Body of pancreas (tissue), 4 donors: ENCODE results near the gene ZNF69. TPM values are rescaled to one million over a fixed set of nuclear protein-coding genes. Genes with fewer than 3 reads are reported as not detected.
"Not testable (repeated sequence)": the region's sequence is repeated elsewhere in the genome, so short reads cannot be mapped to it uniquely, and the experiment has no call there.

Experiments
- ATAC-seq: fragments of 150-250 bp; one replicate; pipeline ENCODE4 v1.9.1; 2016
- DNase-seq, 4 donors: peaks; one replicate each; pipeline ENCODE4 v3.0.0-alpha.2; 2019
- H3K27ac ChIP-seq, 4 donors: fragments of 200-600 bp; sonication (generic); 1 replicate in 3 of 4; 2 replicates in 1 of 4; pipeline versions ENCODE4 v1.5.1 to v1.6.1; 2016 to 2019; ENCODE audit warnings: mild to moderate bottlenecking in 1 of 4, mixed read lengths in 1 of 4, moderate library complexity in 1 of 4
- H3K27me3 ChIP-seq, 2 donors: fragments of 200-600 bp; sonication (generic); one replicate each; pipeline ENCODE4 v1.6.0; 2016; ENCODE audit warnings: mild to moderate bottlenecking in 1 of 2
- H3K36me3 ChIP-seq, 2 donors: fragments of 200-600 bp; sonication (generic); replicated peaks in 1 of 2; 2 replicates each; pipeline ENCODE4 v1.5.1; 2016; ENCODE audit warnings: low read depth in 2 of 2; ENCODE audit not compliant: insufficient read depth in 1 of 2
- H3K4me1 ChIP-seq: fragments of 200-600 bp; sonication (generic); one replicate; pipeline ENCODE4 v1.6.0; 2016
- H3K4me3 ChIP-seq, 2 donors: fragments of 200-600 bp; sonication (generic); 1 replicate in 1 of 2; 2 replicates in 1 of 2; pipeline ENCODE4 v1.5.1; 2016 to 2019
- H3K9me3 ChIP-seq, 3 donors: fragments of 200-600 bp; sonication (generic); 1 replicate in 2 of 3; 2 replicates in 1 of 3; pipeline ENCODE4 v1.5.1; 2016
- CTCF ChIP-seq, 7 experiments: fragments of 450-650 bp in 4 of 7; fragments of 200-600 bp in 3 of 7; sonication (generic) in 3 of 7; IDR thresholded peaks; one replicate each; pipeline ENCODE4 v1.5.1; 2016 to 2019; ENCODE audit warnings: antibody characterized with exemption in 7 of 7
- POLR2A ChIP-seq, 3 donors: fragments of 450-650 bp; IDR thresholded peaks; one replicate each; pipeline ENCODE4 v1.6.1; 2016; ENCODE audit warnings: antibody characterized with exemption in 3 of 3, mild to moderate bottlenecking in 2 of 3
- WGBS, 2 donors: methylation state at CpG; one replicate each; pipeline ENCODE4 v1.1.5; 2017; 5-methylcytosine and 5-hydroxymethylcytosine counted together
- intact Hi-C: fragments of 100-400 bp; cut with DNase I; formaldehyde crosslinking; loops from one replicate; pipeline ENCODE4 v1.15.1; 2023
- total RNA-seq, 2 donors: library from RNA; depleted of rRNA; stranded (reverse); fragments of >200 nt; gene quantifications; one replicate each; pipeline ENCODE4 v1.1.0, GENCODE V29; 2016

Gene ZNF69
- total RNA-seq, 2 donors from 2014 or later = 13.2 to 14.8 TPM

- Histone ChIP-seq H3K27ac (no peak overlapping the region), H3K27me3 (no peaks in the 10 kb centered on the region), H3K4me1 (peaks cover 15% of the 10 kb centered on the region), H3K4me3 (no peak overlapping the region), H3K9me3 (no peaks in the 10 kb centered on the region), H3K36me3 (no peaks in the 10 kb centered on the region)
- TF ChIP-seq CTCF (IDR thresholded peaks at IDR 0.05) (no peak), POLR2A (IDR thresholded peaks at IDR 0.05) (no peak)
- DNase-seq (no peak), ATAC-seq (no peak)
- intact Hi-C loops = no loop called here
- WGBS, 2 donors = 81 to 94% methylated on average over 3 of the region's 3 CpGs
These were observed 34.2 kb upstream of the ZNF69 start for GRCh38 chr19:11853358-11853757.

- WGBS, 2 donors = 92 to 96% methylated on average over 12 of the region's 12 CpGs
- ATAC-seq = no peak
These were observed 30.9 kb upstream of the ZNF69 start for GRCh38 chr19:11856596-11857250.

DNA sequence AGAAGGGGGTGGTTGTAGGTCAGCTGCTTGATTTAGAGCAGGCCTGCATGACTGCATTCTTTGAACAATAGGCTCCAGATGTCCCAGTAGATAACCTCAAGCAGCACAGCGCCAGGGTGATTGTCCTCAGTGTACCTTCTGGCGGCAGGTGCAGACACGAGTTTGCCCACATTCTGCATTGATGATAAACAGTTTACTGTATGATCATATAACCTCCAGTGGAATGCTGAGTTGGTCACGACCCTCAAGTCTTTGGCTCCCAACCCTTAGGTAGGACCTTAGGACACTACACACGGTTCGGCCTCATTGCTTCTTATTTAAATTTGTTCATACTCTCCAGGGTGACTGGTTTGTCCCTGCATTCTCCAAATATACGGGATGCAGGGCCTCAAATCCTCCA is 26.9 kb upstream of the ZNF69 start:
- Histone ChIP-seq H3K4me1 (no peaks in the 10 kb centered on the region), H3K36me3 (no peaks in the 10 kb centered on the region), H3K4me3 (no peak overlapping the region), H3K9me3 (no peaks in the 10 kb centered on the region), H3K27ac (no peak overlapping the region), H3K27me3 (no peaks in the 10 kb centered on the region)
- intact Hi-C loops = no loop called here
- ATAC-seq (no peak), DNase-seq (no peak)
- 89 to 93% methylated on average over 7 of the region's 7 CpGs for WGBS, 2 donors
- TF ChIP-seq POLR2A (IDR thresholded peaks at IDR 0.05) (no peak), CTCF (IDR thresholded peaks at IDR 0.05) (no peak)

More at GRCh38 chr19:11856596-11857250, 30.9 kb upstream of the ZNF69 start:
- intact Hi-C loops = no loop called here
- H3K4me1 ChIP-seq = no peaks in the 10 kb centered on the region
- H3K36me3 ChIP-seq = no peaks in the 10 kb centered on the region
- H3K4me3 ChIP-seq = no peak overlapping the region
- no peaks in the 10 kb centered on the region for H3K9me3 ChIP-seq
- no peaks in the 10 kb centered on the region for H3K27me3 ChIP-seq
- no peak for DNase-seq
- TF ChIP-seq POLR2A (IDR thresholded peaks at IDR 0.05) (no peak), CTCF (IDR thresholded peaks at IDR 0.05) (no peak)
- no peak overlapping the region for H3K27ac ChIP-seq

DNA sequence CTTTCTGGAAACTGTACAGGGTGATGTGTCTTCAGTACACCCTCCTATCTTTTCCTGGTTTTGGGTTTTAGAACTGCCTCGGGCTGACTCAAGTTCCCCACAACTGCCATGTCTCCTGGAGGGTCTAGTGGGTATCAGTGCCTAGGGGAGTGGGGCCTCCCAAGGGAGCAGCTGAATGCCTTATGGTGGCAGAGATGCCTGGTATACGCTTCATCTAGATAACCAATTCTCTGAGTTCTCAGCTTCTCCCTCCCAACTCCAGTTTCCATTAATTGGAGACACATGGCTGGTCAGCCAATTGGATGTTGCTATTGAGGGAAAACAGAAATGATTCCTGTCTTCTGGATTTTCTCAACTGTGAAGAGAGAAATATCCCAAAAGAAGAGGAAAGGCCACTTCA is 26.3 kb upstream of the ZNF69 start:
- Histone ChIP-seq H3K27ac (no peak overlapping the region), H3K9me3 (no peaks in the 10 kb centered on the region)
- intact Hi-C loops = no loop called here

GRCh38 chr19:11867766-11868165 is 19.8 kb upstream of the ZNF69 start:
- ATAC-seq, H3K4me3 ChIP-seq, H3K27me3 ChIP-seq, DNase-seq, H3K27ac ChIP-seq, H3K4me1 ChIP-seq, intact Hi-C loops: not testable (repeated sequence)
- 97% methylated on average over 4 of the region's 4 CpGs for WGBS, 2 donors
- peaks cover 10 to 16% of the 10 kb centered on the region in 2 donors for H3K36me3 ChIP-seq
- H3K9me3 ChIP-seq = peaks cover 0 to 23% (median 0%) of the 10 kb centered on the region in 3 donors

More for the DNA sequence above, 26.3 kb upstream of the ZNF69 start:
- no peak for ATAC-seq
- WGBS, 2 donors = 91 to 92% methylated on average over 2 of the region's 2 CpGs
- H3K4me1 ChIP-seq = no peaks in the 10 kb centered on the region
- H3K27me3 ChIP-seq = no peaks in the 10 kb centered on the region
- TF ChIP-seq CTCF (IDR thresholded peaks at IDR 0.05) (no peak), POLR2A (IDR thresholded peaks at IDR 0.05) (no peak)
- no peaks in the 10 kb centered on the region for H3K36me3 ChIP-seq
- no peak for DNase-seq
- H3K4me3 ChIP-seq = no peak overlapping the region
